HepG2 (cell line): Measurements from ENCODE around the gene FXYD1. TPM values are rescaled to one million over a fixed set of nuclear protein-coding genes. Genes with fewer than 3 reads are reported as not detected.

Source experiments
- ATAC-seq: fragments of 200-7000 bp; cut with Tn5 transposase; 3 replicates; pipeline ENCODE4 v1.9.1; 2020; ENCODE audit warnings: mild to moderate bottlenecking, moderate library complexity
- BruUV-seq: library from RNA; stranded (reverse); fragments of 400-500 nt; replicated peaks from 2 replicates; lab custom pipeline; 2021; lab: Mats Ljungman, UMichigan
- CTCF ChIA-PET: fragments of 300-600 bp; formaldehyde crosslinking; extraction: SDS; loops from one replicate; lab custom pipeline; 2021; ENCODE audit warnings: low total read pairs, inconsistent platforms, low intra/inter-chr PET ratio; lab: Yijun Ruan, JAX
- POLR2A ChIA-PET: fragments of 350-600 bp; sonication (Branson Sonifier 250); formaldehyde crosslinking; loops from one replicate; lab custom pipeline; 2020; ENCODE audit warnings: antibody characterized with exemption, inconsistent platforms; lab: Yijun Ruan, JAX
- DNase-seq: peaks from one replicate; pipeline ENCODE4 v3.0.0-alpha.2; 2015; ENCODE audit warnings: low spot score
- FAIRE-seq: peaks from 3 replicates; lab custom pipeline; 2011; peaks lifted over from hg19 to GRCh38; lab: Jason Lieb, UNC
- H2AFZ ChIP-seq: one replicate; pipeline ENCODE4 v1.6.1; 2011; ENCODE audit warnings: low read length, inconsistent platforms
- H3K27ac ChIP-seq: fragments of 300-600 bp; 3 replicates; pipeline ENCODE4 v1.8.0; 2011; ENCODE audit warnings: mixed run types, mild to moderate bottlenecking, mixed read lengths, low read length, inconsistent platforms; ENCODE audit not compliant: insufficient read depth; ENCODE audit errors: extremely low read length
- H3K27me3 ChIP-seq, 2 experiments: fragments of 200-600 bp in 1 of 2; 2 replicates in 1 of 2; 3 replicates in 1 of 2; pipeline versions ENCODE4 v1.6.0 to v1.8.0; 2011; ENCODE audit warnings: low read length in 2 of 2, mild to moderate bottlenecking in 2 of 2, moderate library complexity in 2 of 2, inconsistent platforms in 1 of 2; ENCODE audit not compliant: insufficient read depth in 2 of 2, control insufficient read depth in 1 of 2
- H3K36me3 ChIP-seq, 2 experiments: fragments of 200-600 bp in 1 of 2; replicated peaks in 1 of 2; 2 replicates in 1 of 2; 3 replicates in 1 of 2; pipeline versions ENCODE4 v1.5.1 to v1.8.0; 2011; ENCODE audit warnings: low read length in 2 of 2, inconsistent platforms in 1 of 2; ENCODE audit not compliant: insufficient read depth in 2 of 2, control insufficient read depth in 1 of 2
- H3K4me1 ChIP-seq: 2 replicates; pipeline ENCODE4 v1.5.1; 2012; ENCODE audit warnings: low read length, inconsistent platforms; ENCODE audit not compliant: insufficient read depth
- H3K4me2 ChIP-seq: 2 replicates; pipeline ENCODE4 v1.6.0; 2011; ENCODE audit warnings: low read depth, low read length, inconsistent platforms
- H3K4me3 ChIP-seq, 3 experiments: fragments of 200-600 bp in 1 of 3; sonication (generic), shearing (Covaris generic) in 1 of 3; replicated peaks in 1 of 3; 2 replicates each; pipeline ENCODE4 v1.5.1; 2011 to 2016; ENCODE audit warnings: low read length in 3 of 3, inconsistent platforms in 2 of 3, low read depth in 2 of 3, mild to moderate bottlenecking in 2 of 3, control low read depth in 1 of 3, mixed read lengths in 1 of 3; ENCODE audit not compliant: insufficient read depth in 1 of 3
- H3K79me2 ChIP-seq: one replicate; pipeline ENCODE4 v1.6.1; 2011; ENCODE audit warnings: low read length, inconsistent platforms; ENCODE audit not compliant: insufficient read depth
- H3K9ac ChIP-seq: 2 replicates; pipeline ENCODE4 v1.6.0; 2011; ENCODE audit warnings: mild to moderate bottlenecking, low read depth, low read length, inconsistent platforms; ENCODE audit not compliant: insufficient read depth
- H3K9me3 ChIP-seq: 2 replicates; pipeline ENCODE4 v1.5.1; 2012; ENCODE audit warnings: mild to moderate bottlenecking, low read length
- H4K20me1 ChIP-seq: 2 replicates; pipeline ENCODE4 v1.6.0; 2011; ENCODE audit warnings: inconsistent platforms, mild to moderate bottlenecking, low read length, moderate library complexity; ENCODE audit not compliant: insufficient read depth
- ARNT2 ChIP-seq: sonication (generic); formaldehyde crosslinking; IDR thresholded peaks from 2 replicates; pipeline ENCODE4 v1.8.0; 2022; ENCODE audit warnings: mild to moderate bottlenecking, low read depth, missing genetic modification reagents, moderate library complexity
- ARNTL ChIP-seq: sonication (generic); formaldehyde crosslinking; IDR thresholded peaks from 2 replicates; pipeline ENCODE4 v1.4.0; 2020; ENCODE audit warnings: mild to moderate bottlenecking, missing genetic modification reagents
- CTCF ChIP-seq: sonication (generic); formaldehyde crosslinking; IDR thresholded peaks from 2 replicates; pipeline ENCODE4 v1.5.0; 2020; ENCODE audit warnings: mild to moderate bottlenecking, missing genetic modification reagents, moderate library complexity
- JUND ChIP-seq: sonication (generic); formaldehyde crosslinking; IDR thresholded peaks from 2 replicates; pipeline ENCODE4 v1.8.0; 2022; ENCODE audit warnings: mild to moderate bottlenecking, missing genetic modification reagents
- KDM5A ChIP-seq: fragments of 200-600 bp; sonication (generic); IDR thresholded peaks from 2 replicates; pipeline ENCODE4 v1.7.0; 2018; ENCODE audit warnings: antibody characterized with exemption, mild to moderate bottlenecking, low read length, borderline replicate concordance
- MAF1 ChIP-seq: sonication (generic); formaldehyde crosslinking; IDR thresholded peaks from 2 replicates; pipeline ENCODE4 v1.5.0; 2020; ENCODE audit warnings: missing genetic modification reagents, borderline replicate concordance
- MTF1 ChIP-seq: sonication (generic); formaldehyde crosslinking; IDR thresholded peaks from 2 replicates; pipeline ENCODE4 v1.5.0; 2020; ENCODE audit warnings: missing genetic modification reagents
- REPIN1 ChIP-seq: sonication (generic); formaldehyde crosslinking; IDR thresholded peaks from 2 replicates; pipeline ENCODE4 v1.8.0; 2022; ENCODE audit warnings: missing genetic modification reagents, low read depth, mild to moderate bottlenecking, borderline replicate concordance
- TBX3 ChIP-seq: fragments of 450-650 bp; IDR thresholded peaks from 2 replicates; pipeline ENCODE4 v1.6.1; 2017; ENCODE audit warnings: antibody characterized with exemption, mild to moderate bottlenecking, inconsistent platforms, borderline replicate concordance
- ZBTB33 ChIP-seq: sonication (generic); formaldehyde crosslinking; IDR thresholded peaks from 2 replicates; pipeline ENCODE4 v1.4.0; 2020; ENCODE audit warnings: missing genetic modification reagents
- ZNF629 ChIP-seq: sonication (generic); formaldehyde crosslinking; conservative IDR thresholded peaks from 2 replicates; pipeline ENCODE4 v1.5.0; 2020; ENCODE audit warnings: missing genetic modification reagents
- ZNF772 ChIP-seq: sonication (generic); formaldehyde crosslinking; IDR thresholded peaks from 2 replicates; pipeline ENCODE4 v1.5.0; 2020; ENCODE audit warnings: mild to moderate bottlenecking, missing genetic modification reagents
- ZSCAN25 ChIP-seq: sonication (generic); formaldehyde crosslinking; IDR thresholded peaks from 2 replicates; pipeline ENCODE4 v1.8.0; 2022; ENCODE audit warnings: mild to moderate bottlenecking, missing genetic modification reagents
- WGBS: methylation state at CpG from one replicate; pipeline ENCODE4 v1.1.6; 2017; ENCODE audit warnings: low lambda C conversion rate; 5-methylcytosine and 5-hydroxymethylcytosine counted together
- in situ Hi-C: cut with HindIII; loops from 2 replicates; pipeline ENCODE4 v1.10.0; 2017; ENCODE audit warnings: low pct_unique_long_range_greater_than_20kb; ENCODE audit not compliant: extremely low pct_ligation_motif_present
- intact Hi-C: fragments of 100-400 bp; cut with micrococcal nuclease; formaldehyde crosslinking; loops from one replicate; pipeline ENCODE4 v1.10.0; 2022; ENCODE audit not compliant: unreplicated experiment
- polyA plus RNA-seq, 8 experiments: library from polyadenylated mRNA; depleted of rRNA in 3 of 8; stranded (reverse) in 7 of 8; unstranded in 1 of 8; fragments of >200 nt; fragmentation: Illumina TruSeq in 4 of 8; extraction: Trizol in 4 of 8; gene quantifications; 2 replicates each; pipeline versions ENCODE4 v1.2.1 to v1.2.3, GENCODE V29; 2011 to 2016; ENCODE audit warnings: low read depth in 4 of 8, missing spikeins in 1 of 8, mixed read lengths in 1 of 8; ENCODE audit not compliant: insufficient read depth in 1 of 8
- total RNA-seq, 5 experiments: library from RNA; depleted of rRNA; stranded (reverse); fragments of >200 nt; fragmentation: Illumina TruSeq; extraction: Trizol; gene quantifications; 2 replicates each; pipeline ENCODE4 v1.2.3, GENCODE V29; 2016; ENCODE audit warnings: low read depth in 1 of 5

FXYD1 gene
- total and polyA plus RNA-seq, 2 of the 13 experiments (the other 11 are each of a cell fraction or from before 2014, with no cell fraction given) = 31.2 TPM; not detected in 1

DNA sequence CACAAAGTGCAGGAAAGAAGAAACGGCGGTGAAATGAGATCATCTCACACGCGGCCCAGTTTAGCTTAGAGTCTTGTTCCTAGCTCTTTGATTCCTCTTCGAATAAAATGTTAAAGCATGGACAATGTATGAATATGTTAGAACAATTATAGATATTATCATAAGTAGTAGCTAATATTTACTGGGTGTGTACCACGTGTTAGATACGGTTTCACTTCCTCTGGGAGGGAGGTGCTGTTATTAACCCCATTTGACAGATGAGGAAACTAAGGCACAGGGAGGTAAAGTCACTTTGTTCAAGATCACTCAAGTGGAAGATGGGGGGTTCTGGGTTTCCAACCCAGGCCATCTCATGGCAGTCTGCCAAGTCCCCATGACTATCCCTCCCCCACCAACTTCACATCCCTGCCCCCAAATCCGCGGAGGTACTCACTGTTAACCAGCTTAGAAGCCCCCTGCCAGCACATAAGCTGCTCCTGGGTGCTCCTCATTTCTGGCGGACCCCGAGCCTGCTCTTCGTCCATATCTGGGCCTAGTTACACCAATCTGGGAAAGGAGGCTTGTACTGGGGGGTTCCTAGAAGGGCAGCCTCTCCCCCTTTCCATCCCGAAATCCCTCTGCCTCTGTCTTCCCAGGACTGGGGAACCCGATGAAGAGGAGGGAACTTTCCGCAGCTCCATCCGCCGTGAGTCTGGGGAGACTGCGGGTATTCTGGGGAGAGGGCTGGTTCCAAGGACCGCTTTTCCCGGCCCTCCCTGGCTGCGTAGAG, 3.4 kb downstream of the FXYD1 start:
- Histone ChIP-seq H4K20me1 (no peaks in the 10 kb centered on the region), H3K4me1 (peaks cover 39% of the 10 kb centered on the region), H2AFZ (no peak overlapping the region), H3K27ac (no peak overlapping the region), H3K9ac (no peak overlapping the region), H3K4me2 (no peak overlapping the region), H3K9me3 (no peaks in the 10 kb centered on the region), H3K36me3 (no peaks in the 10 kb centered on the region), H3K79me2 (no peaks in the 10 kb centered on the region), H3K27me3 (no peaks in the 10 kb centered on the region; a peak in 2 of 5 replicates), H3K4me3 (no peak overlapping the region)
- no TSS peak for BruUV-seq
- TF ChIP-seq ZNF772 (CRISPR knock-in tag) (no peak), ZNF629 (CRISPR knock-in tag) (peak; percentile 50; the same call in 1 of the 2 replicates), MAF1 (CRISPR knock-in tag) (no peak), ARNT2 (CRISPR knock-in tag) (no peak), JUND (CRISPR knock-in tag) (no peak)
- in situ Hi-C loops (no loop called here), intact Hi-C loops (no loop called here)
- ChIA-PET POLR2A (no interaction called here), CTCF (interaction anchor here (1.3 kb wide), 1 partner anchor 75 kb away, joined by 4 read pairs; no protein-coding TSS in a partner anchor)
- DNase-seq (no peak), ATAC-seq (no peak), FAIRE-seq (no peak)
- 86% methylated on average over 21 of the region's 21 CpGs for WGBS

DNA sequence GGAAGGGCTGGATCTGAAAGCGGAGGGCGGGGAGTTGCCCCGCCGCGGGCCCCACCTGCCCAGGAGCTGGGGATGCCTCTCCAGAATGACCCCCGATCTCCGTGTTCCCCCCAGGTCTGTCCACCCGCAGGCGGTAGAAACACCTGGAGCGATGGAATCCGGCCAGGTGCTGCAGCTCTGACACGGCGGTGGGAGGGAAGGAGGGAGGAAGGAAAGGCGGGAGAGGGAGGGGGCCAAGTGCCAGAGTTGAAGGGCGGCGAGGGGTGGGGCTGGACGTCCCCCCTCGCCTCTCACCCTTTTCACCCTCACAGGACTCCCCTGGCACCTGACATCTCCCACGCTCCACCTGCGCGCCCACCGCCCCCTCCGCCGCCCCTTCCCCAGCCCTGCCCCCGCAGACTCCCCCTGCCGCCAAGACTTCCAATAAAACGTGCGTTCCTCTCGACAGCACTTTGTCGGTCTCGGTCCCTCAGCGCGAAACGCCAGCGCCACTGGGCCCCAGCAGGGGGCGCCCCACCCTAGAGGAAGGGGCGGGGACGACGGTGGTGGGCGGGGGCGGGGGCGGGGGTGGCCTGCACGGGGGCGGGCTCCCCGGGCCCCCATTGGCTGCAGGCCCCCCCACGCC, 4.1 kb downstream of the FXYD1 start:
- intact Hi-C loops (no loop called here), in situ Hi-C loops (no loop called here)
- H3K27me3 ChIP-seq = no peaks in the 10 kb centered on the region; a peak in 2 of 5 replicates
- DNase-seq = no peak
- H3K27ac ChIP-seq = no peak overlapping the region
- H4K20me1 ChIP-seq = no peaks in the 10 kb centered on the region
- no peak for FAIRE-seq
- H3K9me3 ChIP-seq = no peaks in the 10 kb centered on the region
- H3K4me2 ChIP-seq = no peak overlapping the region
- no TSS peak for BruUV-seq
- peaks cover 32% of the 10 kb centered on the region for H3K4me1 ChIP-seq
- 77% methylated on average over 40 of the region's 46 CpGs for WGBS
- no peaks in the 10 kb centered on the region for H3K79me2 ChIP-seq
- no peak overlapping the region for H2AFZ ChIP-seq
- H3K4me3 ChIP-seq = no peak overlapping the region
- no peak overlapping the region for H3K9ac ChIP-seq
- no peaks in the 10 kb centered on the region for H3K36me3 ChIP-seq
- ATAC-seq = no peak
- ChIA-PET CTCF (no interaction called here), POLR2A (no interaction called here)
- no peak for TF ChIP-seq ARNTL (CRISPR knock-in tag)
- TF ChIP-seq KDM5A = no peak
- no peak for TF ChIP-seq ARNT2 (CRISPR knock-in tag)
- no peak for TF ChIP-seq ZSCAN25
- peak; percentile 61; the same call in 1 of the 2 replicates for TF ChIP-seq ZBTB33 (CRISPR knock-in tag)
- no peak for TF ChIP-seq MTF1
- TF ChIP-seq TBX3 = no peak
- TF ChIP-seq REPIN1 (CRISPR knock-in tag) = no peak
- peak; percentile 44; the same call in 1 of the 2 replicates for TF ChIP-seq CTCF
